ENCODE measurements around the gene OR6Y1.
A peak's percentile ranks its signal among the peaks of the same experiment; 100 is the strongest.

Gene OR6Y1

GRCh38 chr1:158509471-158510156 lies 44.6 kb downstream of the OR6Y1 start:
- no peak overlapping the region for H3K4me3 ChIP-seq (ENCODE audit: low read length)
- no peak for DNase-seq (ENCODE audit: low read depth, low spot score)

GRCh38 chr1:158507511-158507910 lies 46.7 kb downstream of the OR6Y1 start:
- no peak for DNase-seq (ENCODE audit: low read depth, low spot score)
- H3K4me3 ChIP-seq (ENCODE audit: low read length): no peak overlapping the region

- H3K4me3 ChIP-seq (ENCODE audit: low read length): no peak overlapping the region
- no peak for DNase-seq (ENCODE audit: low read depth, low spot score)
Observed at GRCh38 chr1:158506369-158506987, 47.7 kb downstream of the OR6Y1 start.

- no peak overlapping the region for H3K4me3 ChIP-seq (ENCODE audit: low read length)
- peak; percentile 91 for DNase-seq (ENCODE audit: low read depth, low spot score)
Observed at GRCh38 chr1:158496374-158496773, 57.8 kb downstream of the OR6Y1 start.

- peak; percentile 88 for DNase-seq (ENCODE audit: low read depth, low spot score)
- peak overlapping the region; percentile 56 for H3K4me3 ChIP-seq (ENCODE audit: low read length)
Observed at GRCh38 chr1:158494796-158495195, 59.4 kb downstream of the OR6Y1 start.

Measured in Jurkat, Clone E6-1 (cell line).